Muscle layer of duodenum (tissue), 2 donors: ENCODE measurements around the gene CENPB.
A peak's percentile ranks its signal among the peaks of the same experiment; 100 is the strongest.

Source experiments
- H3K27ac ChIP-seq: one replicate; pipeline ENCODE4 v1.7.0; 2013; ENCODE audit warnings: mild to moderate bottlenecking, low read length
- H3K27me3 ChIP-seq: one replicate; pipeline ENCODE4 v1.7.0; 2013; ENCODE audit warnings: low read depth, mild to moderate bottlenecking, control low read depth, low read length
- H3K36me3 ChIP-seq, 2 donors: one replicate each; pipeline ENCODE4 v1.7.0; 2013; ENCODE audit warnings: low read length in 2 of 2, control low read depth in 1 of 2, mild to moderate bottlenecking in 1 of 2; ENCODE audit not compliant: insufficient read depth in 2 of 2, control insufficient read depth in 1 of 2
- H3K4me1 ChIP-seq, 2 donors: one replicate each; pipeline ENCODE4 v1.7.0; 2013; ENCODE audit warnings: low read length in 2 of 2, mild to moderate bottlenecking in 2 of 2, control low read depth in 1 of 2, moderate library complexity in 1 of 2; ENCODE audit not compliant: insufficient read depth in 2 of 2, control insufficient read depth in 1 of 2
- H3K4me3 ChIP-seq, 2 donors: one replicate each; pipeline ENCODE4 v1.7.0; 2013; ENCODE audit warnings: low read length in 2 of 2, low read depth in 1 of 2, mild to moderate bottlenecking in 1 of 2
- H3K9me3 ChIP-seq, 2 donors: one replicate each; pipeline ENCODE4 v1.7.0; 2013; ENCODE audit warnings: low read length in 2 of 2, control low read depth in 1 of 2, mild to moderate bottlenecking in 1 of 2; ENCODE audit not compliant: control insufficient read depth in 1 of 2
- donor health status: healthy.

Gene CENPB

DNA sequence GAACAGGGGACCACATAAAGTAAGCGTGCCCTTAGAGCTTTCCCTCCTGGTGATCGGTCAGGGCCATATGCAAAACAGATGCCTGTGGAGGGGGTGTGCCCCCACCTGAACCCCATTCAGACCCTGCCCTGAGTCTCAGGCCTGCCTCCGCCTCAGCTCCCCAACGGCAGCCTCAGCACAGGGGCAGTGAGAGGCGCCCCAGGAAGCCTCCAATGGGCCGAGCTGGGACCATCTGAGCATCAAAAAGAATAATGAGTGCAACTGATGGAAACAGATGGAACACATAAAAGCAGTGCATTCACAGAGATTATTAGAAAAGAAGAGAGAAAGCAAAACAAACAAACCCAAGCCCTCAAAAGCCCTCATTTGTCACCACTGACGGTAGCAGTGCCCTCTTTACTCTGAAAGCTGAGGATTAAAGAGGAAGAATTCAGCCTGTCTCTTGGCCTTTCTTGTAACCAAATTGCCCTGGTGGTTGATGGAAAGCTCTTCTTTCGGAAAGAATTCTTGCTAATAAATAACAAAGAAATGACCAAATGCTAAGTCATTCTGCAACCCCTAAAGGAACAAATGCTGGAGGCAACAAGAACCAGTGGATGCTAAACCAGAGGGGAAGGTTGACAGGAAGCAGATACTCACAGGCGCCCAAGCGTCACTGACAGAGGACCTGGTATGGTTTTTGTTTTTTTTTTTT, 25.7 kb downstream of the CENPB start:
- peaks cover 6 to 28% of the 10 kb centered on the region in 2 donors for H3K4me1 ChIP-seq
- no peaks in the 10 kb centered on the region for H3K27me3 ChIP-seq
- no peak overlapping the region for H3K27ac ChIP-seq
- no peaks in the 10 kb centered on the region for H3K9me3 ChIP-seq
- H3K36me3 ChIP-seq: peaks cover 7 to 9% of the 10 kb centered on the region in 2 donors
- no peak overlapping the region for H3K4me3 ChIP-seq

DNA sequence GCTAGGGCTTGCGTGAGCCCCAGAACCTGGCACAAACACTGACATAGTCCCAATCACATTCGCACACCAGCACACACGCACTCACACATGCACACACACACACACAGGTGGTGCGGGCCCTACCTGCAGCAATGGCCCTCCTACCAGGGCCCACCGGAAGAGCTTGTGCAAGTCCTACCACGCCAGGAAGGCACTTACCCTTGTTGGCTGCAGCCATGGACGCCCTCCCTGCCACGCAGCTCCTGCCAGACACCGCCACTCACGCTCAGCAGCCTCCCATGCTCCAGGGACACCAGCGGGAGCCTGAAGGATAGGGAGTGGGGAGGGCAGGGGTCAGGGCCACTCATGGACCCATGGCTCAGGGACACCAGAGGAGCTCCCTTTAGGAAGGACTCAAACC, 26.7 kb downstream of the CENPB start:
- H3K4me3 ChIP-seq: no peak overlapping the region
- peaks cover 0 to 19% of the 10 kb centered on the region in 2 donors for H3K4me1 ChIP-seq
- no peaks in the 10 kb centered on the region for H3K27me3 ChIP-seq
- H3K27ac ChIP-seq: no peak overlapping the region
- peaks cover 7 to 16% of the 10 kb centered on the region in 2 donors for H3K36me3 ChIP-seq
- H3K9me3 ChIP-seq: no peaks in the 10 kb centered on the region

DNA sequence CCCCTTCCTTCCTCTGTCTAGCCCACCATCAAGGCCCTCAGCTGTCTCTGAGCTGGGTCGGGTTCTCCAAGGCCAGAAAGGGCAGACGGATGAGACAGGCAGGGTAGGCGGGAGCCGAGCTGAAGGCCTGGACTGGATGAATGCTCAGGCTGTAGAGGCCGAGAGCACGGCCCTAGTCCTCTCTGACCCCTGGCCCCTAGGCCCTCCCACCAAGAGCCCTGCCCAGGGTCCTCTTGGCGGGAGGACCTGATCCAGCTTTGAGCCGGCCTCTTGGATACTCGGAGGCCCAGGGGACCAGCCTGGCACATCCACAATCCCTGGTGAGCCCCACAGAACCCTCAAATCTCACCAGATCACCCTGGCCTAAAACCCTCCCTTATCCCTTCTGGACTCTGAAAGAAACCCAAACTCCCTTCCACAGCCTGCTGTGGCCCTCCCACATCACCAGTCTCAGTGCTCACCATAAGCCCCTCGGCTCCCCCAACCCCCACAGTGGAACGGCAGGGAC, 27.2 kb downstream of the CENPB start:
- Histone ChIP-seq H3K4me1 (peaks cover 0 to 14% of the 10 kb centered on the region in 2 donors), H3K27me3 (no peaks in the 10 kb centered on the region), H3K4me3 (no peak overlapping the region), H3K27ac (no peak overlapping the region), H3K9me3 (no peaks in the 10 kb centered on the region), H3K36me3 (peaks cover 7 to 22% of the 10 kb centered on the region in 2 donors)

DNA sequence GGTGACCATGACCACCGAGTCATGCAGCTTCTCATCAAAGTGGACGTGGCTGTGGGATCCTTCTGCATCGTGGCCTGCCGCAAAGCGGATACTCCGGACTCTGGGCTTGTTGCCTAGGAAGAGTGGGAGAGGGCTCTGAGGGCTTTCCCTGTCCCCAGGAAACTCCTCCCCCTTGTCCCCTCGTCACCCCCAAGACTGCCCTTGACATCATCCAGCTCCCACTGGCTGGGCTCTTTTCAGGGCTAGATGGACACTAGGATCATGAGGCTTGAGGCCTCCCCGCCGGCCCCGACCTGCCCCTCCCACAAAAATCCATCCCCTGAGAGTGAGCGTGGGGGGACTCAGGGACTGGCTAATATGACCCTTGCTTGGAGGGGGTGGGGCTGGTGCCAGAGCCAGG, 28.0 kb downstream of the CENPB start:
- Histone ChIP-seq H3K36me3 (peaks cover 7 to 23% of the 10 kb centered on the region in 2 donors), H3K4me3 (no peak overlapping the region), H3K9me3 (no peaks in the 10 kb centered on the region), H3K4me1 (peaks cover 0 to 7% of the 10 kb centered on the region in 2 donors), H3K27me3 (no peaks in the 10 kb centered on the region), H3K27ac (no peak overlapping the region)

DNA sequence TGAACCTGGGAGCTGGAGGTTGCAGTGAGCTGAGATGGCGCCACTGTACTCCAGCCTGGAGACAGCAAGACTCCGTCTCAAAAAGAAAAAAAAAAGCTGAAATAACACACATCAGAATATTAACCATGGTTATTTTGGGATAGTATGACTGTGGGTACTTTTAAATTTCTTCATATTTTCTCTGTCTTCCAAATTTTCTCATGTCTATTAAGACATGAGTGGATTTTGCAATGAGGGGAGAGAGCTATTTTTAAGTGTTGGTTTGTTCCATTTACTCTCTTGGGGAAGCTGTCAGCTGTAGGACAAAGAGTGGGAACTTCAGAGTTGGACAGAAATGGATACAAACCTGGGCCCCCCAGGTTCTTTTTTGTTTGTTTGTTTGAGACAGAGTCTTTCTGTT, 29.3 kb downstream of the CENPB start:
- H3K9me3 ChIP-seq: no peaks in the 10 kb centered on the region
- H3K4me1 ChIP-seq: peaks cover 0 to 15% of the 10 kb centered on the region in 2 donors
- no peaks in the 10 kb centered on the region for H3K27me3 ChIP-seq
- H3K36me3 ChIP-seq: peaks cover 7 to 23% of the 10 kb centered on the region in 2 donors
- no peak overlapping the region for H3K27ac ChIP-seq
- H3K4me3 ChIP-seq: no peak overlapping the region

DNA sequence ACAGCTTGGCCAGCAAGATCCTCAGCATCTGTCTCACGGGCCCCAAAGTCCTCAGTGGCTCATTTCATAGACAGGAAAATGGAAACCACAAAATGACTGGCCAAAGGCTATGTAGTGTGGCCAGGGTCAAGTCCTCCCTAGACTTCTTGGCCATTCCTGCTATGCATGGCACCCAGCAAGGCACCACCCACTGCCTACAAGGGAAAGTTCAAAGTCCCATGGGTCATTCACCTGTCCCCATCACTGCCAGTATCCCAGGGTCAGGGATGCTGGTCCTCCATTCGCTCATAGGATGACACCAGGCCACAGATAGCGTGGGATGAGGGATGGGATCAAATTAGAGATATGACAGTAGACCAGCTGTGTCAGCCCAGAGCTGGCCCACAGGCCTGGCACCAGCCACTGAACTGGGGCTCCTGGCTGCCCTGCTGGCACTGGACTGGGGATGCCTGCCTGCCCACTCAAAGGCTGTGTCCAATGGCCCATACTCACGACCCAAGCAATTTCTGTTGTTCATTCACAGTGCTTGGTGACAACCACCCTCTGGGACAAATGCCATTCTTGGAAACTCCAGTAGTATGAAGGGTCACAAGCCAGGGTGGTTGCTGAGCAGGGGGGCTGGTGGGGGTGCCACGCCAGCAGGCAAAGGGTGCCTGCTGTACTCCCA, 30.6 kb downstream of the CENPB start:
- no peak overlapping the region for H3K27ac ChIP-seq
- H3K4me3 ChIP-seq: no peak overlapping the region
- no peaks in the 10 kb centered on the region for H3K9me3 ChIP-seq
- H3K36me3 ChIP-seq: peaks cover 9 to 27% of the 10 kb centered on the region in 2 donors
- H3K27me3 ChIP-seq: no peaks in the 10 kb centered on the region
- peaks cover 0 to 15% of the 10 kb centered on the region in 2 donors for H3K4me1 ChIP-seq

DNA sequence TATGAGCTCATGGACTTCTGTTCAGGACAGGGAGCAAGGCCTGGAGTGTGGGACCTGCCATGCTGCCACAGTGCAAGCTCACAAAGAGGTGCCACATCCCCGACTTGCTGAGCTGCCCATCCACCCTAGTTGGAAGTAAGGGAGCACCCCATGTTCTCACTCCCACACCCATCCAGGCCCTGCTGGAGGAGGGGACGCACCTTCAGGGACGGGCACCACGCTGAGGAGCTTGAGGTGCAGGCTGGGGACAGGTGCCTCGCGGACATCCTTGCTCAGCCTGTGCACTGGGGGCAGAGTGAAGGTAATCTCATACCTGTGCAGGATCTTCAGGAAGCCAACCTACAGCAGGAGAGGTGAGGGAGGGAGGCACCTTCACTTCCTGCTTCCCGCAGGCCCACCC, 31.3 kb downstream of the CENPB start:
- Histone ChIP-seq H3K27me3 (no peaks in the 10 kb centered on the region), H3K36me3 (peaks cover 11 to 27% of the 10 kb centered on the region in 2 donors), H3K27ac (no peak overlapping the region), H3K4me3 (no peak overlapping the region), H3K9me3 (no peaks in the 10 kb centered on the region), H3K4me1 (peaks cover 0 to 15% of the 10 kb centered on the region in 2 donors)

DNA sequence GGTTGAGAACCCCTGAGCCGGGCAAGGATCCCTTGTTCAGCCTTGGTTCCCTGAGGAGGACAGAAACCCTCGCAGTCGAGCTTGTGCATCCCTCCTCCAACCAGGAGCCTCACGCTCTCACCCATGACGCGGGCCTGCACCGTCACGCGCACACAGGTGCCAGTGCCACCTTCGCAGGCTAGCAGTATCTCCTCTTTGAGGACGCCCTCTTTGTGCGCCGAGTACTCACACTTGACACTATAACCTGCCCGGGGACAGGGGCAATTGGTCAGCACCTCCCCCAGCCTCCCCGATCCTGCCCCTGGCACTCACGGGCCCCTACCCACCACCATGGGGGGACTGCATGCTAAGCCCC, 32.3 kb downstream of the CENPB start:
- peaks cover 0 to 8% of the 10 kb centered on the region in 2 donors for H3K4me1 ChIP-seq
- no peak overlapping the region for H3K27ac ChIP-seq

DNA sequence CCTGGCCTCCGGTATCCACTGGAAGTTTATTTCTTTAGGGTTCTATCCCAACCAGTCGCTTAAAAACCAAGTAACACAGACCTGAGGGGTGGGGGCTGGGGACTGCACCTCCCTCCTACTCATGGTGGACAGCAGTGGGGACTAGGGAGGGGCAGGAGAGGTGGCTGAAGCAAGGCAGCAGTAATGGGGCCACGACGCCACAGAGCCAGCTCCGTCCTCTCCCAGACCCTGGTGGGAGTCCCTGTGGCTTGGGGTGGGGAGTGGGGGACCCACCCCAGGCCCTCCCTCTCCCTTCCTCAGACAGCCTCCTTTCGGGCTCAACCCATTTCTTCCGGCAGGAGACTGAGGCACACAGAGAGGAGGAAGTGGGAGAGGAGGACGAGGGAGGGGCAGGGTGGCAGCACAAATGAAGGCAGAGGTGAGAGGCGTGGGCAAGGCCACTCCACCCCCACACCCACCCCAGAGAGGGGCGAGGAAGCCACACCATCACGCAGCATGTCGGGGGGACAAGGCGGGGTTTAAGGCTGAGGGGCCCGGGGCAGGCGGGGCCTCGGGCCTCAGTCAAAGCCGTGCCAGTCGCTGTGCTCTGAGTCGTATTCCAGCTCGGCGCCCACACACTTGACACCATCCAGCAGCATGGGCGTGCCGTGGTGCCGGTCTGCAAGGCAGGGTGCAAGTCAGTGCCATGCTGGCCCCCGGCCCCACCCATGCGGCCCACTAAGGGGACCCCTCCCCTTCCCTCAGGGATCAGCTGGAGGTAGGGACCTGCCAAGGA, 32.9 kb downstream of the CENPB start:
- no peaks in the 10 kb centered on the region for H3K9me3 ChIP-seq
- no peak overlapping the region for H3K27ac ChIP-seq
- H3K4me3 ChIP-seq: no peak overlapping the region
- H3K27me3 ChIP-seq: no peaks in the 10 kb centered on the region
- H3K4me1 ChIP-seq: peaks cover 0 to 8% of the 10 kb centered on the region in 2 donors
- peaks cover 11 to 27% of the 10 kb centered on the region in 2 donors for H3K36me3 ChIP-seq

More for the DNA sequence above, 32.3 kb downstream of the CENPB start:
- no peak overlapping the region for H3K4me3 ChIP-seq
- H3K27me3 ChIP-seq: no peaks in the 10 kb centered on the region
- H3K36me3 ChIP-seq: peaks cover 11 to 27% of the 10 kb centered on the region in 2 donors
- H3K9me3 ChIP-seq: no peaks in the 10 kb centered on the region

DNA sequence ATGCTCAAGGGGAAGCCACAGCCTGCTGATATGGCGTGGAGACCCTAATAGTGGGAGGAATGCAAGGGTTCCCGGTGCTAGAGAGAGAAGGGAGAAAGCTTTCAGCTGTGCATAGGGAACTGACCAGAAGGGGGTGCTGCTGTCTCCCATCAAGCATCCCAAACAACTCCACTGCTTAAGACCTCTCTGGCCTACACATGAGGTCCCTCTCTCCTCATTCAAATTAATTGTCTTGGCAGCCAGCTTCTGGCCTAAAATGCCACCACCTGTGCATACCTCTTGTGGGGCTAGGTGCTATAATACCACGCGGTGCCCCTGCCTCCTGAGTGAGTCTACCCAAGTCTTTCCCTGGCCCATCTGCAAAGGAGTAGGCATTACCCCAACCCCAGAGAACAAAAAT, 33.4 kb downstream of the CENPB start:
- Histone ChIP-seq H3K4me3 (no peak overlapping the region), H3K9me3 (no peaks in the 10 kb centered on the region), H3K27me3 (no peaks in the 10 kb centered on the region), H3K27ac (no peak overlapping the region), H3K4me1 (peaks cover 0 to 8% of the 10 kb centered on the region in 2 donors), H3K36me3 (peaks cover 7 to 24% of the 10 kb centered on the region in 2 donors)

DNA sequence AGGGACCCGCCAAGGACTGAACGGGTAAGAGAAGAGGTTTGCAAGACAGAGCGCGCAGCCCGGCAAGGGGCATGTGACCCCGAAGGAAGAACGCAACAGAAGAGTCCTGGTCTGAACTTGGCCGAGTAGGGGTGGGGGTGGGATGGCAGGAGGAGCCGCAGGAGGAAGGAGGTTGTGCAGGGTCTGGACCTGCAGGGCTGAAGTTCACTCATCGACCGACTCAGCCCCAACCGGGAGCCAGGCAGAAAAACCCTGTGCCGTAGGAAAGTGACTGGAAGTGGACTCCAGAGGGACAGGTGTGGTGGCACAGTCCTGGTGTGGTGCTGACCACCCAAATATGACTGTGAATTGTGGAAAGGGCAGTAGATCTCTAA, 34.2 kb downstream of the CENPB start:
- peaks cover 0 to 8% of the 10 kb centered on the region in 2 donors for H3K4me1 ChIP-seq
- no peaks in the 10 kb centered on the region for H3K27me3 ChIP-seq
- H3K36me3 ChIP-seq: peaks cover 4 to 23% of the 10 kb centered on the region in 2 donors
- H3K4me3 ChIP-seq: peak overlapping the region; percentile 30 to 62
- H3K27ac ChIP-seq: no peak overlapping the region
- no peaks in the 10 kb centered on the region for H3K9me3 ChIP-seq
